GM19351 (cell line): ENCODE results near the gene FRAS1.
"Not testable (repeated sequence)": the region's sequence is repeated elsewhere in the genome, so short reads cannot be mapped to it uniquely, and the experiment has no call there.

Experiments
- ATAC-seq: cut with Tn5 transposase; IDR thresholded peaks from one replicate; pipeline ENCODE4 v1.9.1; 2021; ENCODE audit warnings: mild to moderate bottlenecking, moderate library complexity; ENCODE audit not compliant: unreplicated experiment

The FRAS1 gene

DNA sequence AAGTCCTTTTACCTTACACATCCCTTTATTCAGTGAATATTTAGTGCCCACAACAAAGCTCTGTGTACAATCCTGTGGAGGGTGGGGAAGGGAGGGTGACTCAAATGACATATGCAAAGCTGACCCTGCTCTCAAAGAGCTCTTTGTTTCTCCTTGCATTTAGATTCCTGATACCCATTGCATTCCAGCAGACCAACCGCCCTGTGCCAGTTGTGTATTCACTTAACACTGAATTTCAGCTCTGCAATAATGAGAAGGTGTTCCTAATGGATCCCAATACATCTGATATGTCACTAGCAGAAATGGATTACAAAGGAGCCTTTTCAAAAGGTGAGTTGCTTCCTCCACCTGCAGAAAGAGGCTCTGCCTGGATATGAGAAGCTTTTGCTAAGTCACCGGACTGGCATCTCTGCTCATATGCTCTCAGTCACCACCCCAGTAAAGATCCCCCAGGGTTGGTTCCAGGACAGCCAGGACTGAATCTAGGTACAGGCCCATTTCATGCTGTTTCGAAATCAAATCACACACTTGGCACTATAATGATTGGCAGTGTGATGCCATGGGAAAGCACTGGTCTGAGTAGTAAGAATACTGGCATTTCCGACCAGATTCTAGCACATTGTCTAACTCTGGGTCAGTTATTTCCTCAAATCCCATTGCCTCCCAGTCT, 477.3 kb downstream of the FRAS1 start:
- ATAC-seq, result no peak

DNA sequence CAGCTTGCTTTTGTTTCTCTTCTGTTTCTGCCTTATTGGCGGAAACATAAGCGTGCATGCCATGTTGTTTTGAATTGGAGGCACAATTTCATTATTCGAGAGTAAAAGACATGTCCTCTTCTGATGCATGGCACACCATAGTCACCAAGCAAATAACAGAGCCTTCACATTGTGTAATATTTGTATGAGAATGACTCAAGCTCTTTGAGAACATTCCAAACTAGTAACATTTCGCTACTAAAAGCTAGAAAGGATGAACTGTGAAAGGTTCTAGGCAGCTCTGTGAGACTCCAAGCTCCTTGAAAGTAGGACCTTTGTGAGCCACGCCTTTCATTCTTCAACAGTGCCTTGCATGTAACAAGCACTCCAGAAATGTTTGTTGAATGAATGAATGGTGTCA, 485.2 kb downstream of the FRAS1 start:
- no peak for ATAC-seq

DNA sequence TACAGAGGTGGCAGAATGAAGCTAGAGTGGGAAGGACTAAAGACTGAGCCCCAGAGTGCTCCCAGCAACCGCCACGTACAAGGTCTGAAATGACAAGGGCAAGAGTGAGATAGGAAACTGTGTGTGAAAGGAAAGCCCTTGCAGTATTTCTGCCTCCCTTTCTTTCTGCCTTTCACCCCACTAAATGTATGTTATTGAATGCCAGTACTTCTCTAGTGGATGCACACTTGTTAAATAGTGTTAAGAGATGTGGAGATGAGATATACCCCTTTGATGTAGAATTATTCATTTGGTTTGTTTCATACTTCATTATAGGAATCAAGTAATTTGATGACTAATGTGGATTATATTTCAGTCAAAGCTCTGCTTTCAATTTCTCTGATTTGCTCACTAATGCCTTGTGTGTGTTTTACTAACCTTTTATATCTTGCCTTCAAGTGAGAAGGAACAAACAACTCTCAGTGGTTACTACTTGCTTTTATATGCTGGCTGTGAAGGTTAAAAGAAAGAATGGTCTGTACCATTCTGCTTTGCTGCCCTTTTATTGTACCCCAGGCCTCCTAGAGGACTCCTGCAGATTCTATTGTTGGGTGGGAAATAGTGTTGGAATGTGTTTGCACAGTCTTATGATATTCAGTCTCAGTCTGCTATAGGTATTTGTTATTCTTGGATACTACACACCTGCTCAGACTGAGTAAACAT, 486.5 kb downstream of the FRAS1 start:
- ATAC-seq, result no peak

DNA sequence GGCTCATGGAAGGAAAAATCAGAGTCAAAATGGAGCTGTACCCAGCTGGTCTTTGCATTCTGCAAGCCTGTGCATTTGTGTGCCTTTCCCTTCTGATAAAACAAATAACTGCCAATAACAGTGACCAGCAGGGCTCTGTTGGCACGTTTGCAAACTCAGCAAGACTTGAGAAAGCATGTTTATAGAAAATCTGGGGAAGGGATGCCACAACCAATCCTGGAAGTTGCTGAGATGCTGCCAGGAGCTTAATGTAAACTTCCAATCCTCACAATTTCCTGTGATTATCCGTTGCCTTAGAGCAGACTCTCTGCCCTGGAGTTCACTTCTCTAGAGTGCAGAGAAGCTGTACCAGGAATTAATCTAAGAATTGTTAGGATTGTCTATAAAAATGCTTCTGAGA, 487.6 kb downstream of the FRAS1 start:
- no peak for ATAC-seq

DNA sequence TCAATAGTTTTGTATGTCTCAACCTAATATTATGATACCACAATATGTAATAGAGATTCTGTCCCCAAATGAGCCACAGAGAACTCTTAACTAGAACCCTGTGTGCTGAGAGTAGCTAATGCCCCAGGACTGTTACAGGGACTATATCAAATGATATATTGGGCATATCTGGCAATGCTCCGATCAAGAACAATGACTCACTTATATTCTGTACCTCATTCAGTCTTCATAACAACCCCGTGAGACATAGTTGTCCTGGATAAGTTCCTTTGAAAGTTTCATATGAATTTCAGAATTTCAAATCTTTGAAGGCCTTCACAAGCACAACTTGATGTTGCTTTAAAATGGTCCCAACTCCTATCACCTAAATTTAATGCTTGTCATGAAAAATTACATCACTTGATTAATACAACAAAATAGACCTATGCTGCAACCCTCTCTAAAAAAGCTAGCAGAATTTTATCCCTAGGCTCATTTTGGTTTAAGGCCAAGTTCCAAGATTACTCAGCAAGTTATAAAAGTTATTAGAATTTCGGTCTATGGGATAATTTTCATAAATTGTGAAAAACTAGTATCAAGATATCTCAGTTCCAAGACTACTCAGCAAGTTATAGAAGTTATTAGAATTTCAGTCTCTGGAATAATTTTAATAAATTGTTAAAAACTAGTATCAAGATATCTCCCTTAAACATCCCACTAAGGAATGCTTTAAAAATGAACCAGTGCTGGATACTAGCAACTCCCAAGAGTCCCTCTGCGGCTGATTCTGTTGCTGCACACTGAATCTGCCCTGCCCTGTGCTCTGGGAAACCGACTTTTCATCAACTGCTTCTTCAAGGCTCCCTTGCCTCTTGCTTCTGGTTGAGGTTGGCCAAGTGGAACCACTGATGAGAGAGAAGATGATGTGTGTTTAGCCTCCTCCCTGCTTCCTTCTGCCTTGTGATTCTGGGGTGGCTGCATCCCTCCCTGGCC, 488.4 kb downstream of the FRAS1 start:
- no peak for ATAC-seq

DNA sequence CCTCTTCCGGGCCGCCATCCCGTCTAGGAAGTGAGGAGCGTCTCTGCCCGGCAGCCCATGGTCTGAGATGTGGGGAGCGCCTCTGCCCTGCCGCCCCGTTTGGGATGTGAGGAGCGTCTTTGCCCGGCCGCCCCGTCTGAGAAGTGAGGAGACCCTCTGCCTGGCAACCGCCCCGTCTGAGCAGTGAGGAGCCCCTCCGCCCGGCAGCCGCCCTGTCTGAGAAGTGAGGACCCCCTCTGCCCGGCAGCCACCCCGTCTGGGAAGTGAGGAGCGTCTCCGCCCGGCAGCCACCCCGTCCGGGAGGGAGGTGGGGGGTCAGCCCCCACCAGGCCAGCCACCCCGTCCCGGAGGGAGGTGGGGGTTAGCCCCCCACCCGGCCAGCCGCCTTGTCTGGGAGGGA, 490.8 kb downstream of the FRAS1 start:
- ATAC-seq, result not testable (repeated sequence)

DNA sequence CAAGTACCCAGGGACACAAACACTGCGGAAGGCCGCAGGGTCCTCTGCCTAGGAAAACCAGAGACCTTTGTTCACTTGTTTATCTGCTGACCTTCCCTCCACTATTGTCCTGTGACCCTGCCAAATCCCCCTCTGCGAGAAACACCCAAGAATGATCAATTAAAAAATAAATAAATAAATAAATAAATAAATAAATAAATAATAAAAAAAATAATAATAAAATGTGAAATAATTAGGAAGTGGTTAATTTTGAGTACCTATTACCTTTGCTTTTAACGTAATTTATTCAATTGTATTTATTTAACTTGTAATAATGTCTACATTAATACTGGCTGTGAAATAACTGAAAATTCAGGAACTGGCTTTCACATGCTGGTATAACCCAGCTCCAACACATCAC, 491.8 kb downstream of the FRAS1 start:
- not testable (repeated sequence) for ATAC-seq

DNA sequence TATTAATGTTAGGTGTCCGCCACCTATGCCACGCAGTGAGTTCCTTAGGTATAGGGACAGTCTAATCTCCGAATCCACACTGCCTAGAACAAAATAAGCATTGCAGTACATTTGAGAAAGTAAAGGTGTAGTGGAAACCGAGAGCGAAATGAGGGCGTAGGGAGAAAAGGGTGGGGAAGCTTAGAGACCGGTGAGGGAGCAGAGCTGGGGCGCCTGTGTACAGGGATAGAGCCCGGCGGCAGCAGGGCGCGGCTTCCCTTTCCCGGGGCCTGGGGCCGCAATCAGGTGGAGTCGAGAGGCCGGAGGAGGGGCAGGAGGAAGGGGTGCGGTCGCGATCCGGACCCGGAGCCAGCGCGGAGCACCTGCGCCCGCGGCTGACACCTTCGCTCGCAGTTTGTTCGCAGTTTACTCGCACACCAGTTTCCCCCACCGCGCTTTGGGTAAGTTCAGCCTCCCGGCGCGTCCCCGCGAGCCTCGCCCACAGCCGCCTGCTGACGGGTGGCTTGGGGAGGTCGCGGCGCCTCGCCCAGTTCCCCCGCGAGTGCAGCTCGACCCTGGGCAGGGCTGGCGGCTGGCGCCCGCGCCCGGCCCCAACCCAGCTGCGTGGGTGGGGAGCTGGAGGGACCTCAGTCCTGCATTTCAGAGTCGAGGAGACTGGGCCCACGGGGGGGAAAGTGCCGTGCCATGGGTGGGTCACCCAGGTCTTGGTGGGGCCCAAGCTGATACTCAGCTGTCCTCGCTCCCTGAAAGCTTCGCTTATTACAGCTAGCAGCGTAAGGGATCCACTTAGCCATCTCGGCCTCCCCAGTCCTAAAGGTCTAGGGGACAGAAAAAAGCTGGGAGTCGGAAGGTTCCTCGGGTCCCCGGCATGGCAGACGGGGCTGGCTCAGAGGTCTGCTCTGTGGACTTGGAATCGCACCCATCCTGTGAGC, 494.6 kb downstream of the FRAS1 start, which contains the start of gene ANXA3:
Gene ANXA3 (plus strand): TSS at position 351 of the 932 bp plus-strand sequence. CDS start 2,704 bp downstream, outside the sequence.
- peak; percentile 54 for ATAC-seq

DNA sequence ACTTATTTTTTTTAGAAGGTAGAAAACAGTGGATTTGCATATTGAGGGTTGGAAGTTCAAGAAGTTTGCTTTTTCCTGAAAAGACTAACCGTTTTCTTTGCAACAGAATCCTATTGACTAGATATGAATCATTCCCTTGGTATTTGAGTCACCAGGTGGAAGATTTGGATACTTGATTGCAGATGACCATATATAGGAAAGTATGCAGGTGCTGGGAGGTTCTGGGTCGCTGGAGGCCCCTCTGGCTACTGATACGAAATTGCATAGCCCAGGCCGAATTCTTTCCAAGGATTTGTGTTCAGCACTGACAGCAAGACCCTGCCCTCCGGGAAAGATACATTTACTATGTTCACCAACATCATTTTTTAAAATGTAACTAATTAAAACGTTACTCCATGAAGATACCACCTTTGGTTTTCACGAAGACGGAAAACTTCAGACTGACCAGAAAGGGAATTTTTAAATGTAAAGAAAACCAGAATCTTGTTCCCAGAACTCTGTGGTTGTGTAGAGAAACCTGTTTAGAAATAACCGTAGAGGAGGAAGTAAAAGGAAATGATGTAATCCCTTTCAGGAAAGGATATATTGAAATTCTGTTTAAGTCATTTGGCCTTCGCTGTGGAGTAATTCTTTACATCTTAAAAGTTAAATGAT, 495.4 kb downstream of the FRAS1 start:
- no peak for ATAC-seq

DNA sequence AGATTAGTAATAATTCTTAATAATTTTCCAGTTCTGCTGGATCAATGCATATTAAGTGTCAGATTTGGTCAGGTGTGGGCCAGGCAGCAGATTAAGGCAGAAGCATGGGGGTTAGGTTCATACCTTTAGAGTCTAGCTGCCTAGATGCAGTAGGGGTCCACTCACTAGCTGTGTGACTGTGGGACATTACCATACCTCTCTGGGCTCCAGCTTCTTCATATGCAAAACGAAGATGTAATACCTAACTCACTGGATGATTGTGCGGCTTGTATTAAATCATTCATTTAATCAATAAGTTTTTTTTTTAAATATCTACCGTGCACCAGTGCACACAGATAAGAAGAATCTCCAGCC, 495.9 kb downstream of the FRAS1 start:
- ATAC-seq, result no peak

DNA sequence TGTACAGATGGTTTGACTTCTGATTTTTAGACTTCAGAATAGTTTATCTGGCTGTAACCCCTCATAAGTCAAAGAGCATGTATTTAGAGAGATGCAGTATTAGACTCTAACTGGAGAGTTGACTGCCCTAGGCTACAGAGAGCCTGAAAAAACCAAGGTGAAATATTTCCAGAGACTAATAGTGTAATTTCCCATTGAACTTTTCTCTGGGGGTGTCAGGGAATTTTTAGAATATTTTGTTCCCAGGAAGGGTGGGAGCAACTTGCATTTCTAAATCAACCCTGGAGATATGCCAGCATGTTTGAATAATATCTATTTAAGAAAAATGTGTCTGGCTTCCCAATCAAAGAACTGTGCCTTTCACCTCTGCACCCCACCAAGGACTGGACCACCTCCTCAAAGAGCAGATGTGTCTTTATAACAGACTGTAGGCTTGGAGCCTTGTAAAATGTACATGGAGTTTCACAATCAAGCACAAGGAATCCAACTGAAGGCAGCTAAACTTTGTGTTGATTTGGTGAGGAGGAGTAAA, 496.5 kb downstream of the FRAS1 start:
- ATAC-seq, result no peak

DNA sequence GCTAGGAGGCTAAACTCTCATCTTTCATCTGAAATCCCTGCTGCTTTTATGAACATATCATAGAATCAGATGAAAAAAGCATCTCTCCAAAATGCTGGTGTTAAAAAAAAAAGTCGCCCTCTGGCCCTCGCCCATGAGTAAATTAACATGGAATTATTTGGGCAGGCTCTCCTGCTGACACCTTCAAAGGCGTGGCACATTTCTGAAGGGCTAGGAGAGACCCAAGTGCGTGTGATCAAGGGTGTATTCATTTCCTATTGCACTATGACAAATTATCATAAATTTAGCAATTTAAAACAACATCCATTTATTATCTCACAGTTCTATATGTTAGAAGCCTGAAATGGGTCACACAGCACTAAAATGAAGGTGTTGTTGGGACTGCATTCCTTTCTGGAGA, 499.5 kb downstream of the FRAS1 start:
- ATAC-seq, result no peak

DNA sequence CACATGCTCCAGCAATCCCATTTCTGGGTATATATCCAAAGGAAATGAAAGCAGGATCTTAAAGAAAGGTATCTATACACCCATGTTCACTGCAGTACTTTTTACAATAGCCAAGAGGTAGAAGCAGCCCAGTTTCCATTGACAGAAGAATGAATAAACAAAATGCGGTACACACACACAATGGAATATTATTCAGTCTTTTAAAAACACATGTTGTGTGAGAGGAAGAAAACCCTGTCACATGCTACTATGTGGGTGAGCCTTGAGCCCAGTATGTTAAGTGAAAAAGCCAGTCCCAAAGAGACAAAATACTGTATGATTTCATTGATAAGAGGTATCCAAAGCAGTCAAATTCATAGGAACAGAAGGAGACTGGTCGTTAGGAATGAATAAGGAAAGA, 500.7 kb downstream of the FRAS1 start:
- ATAC-seq, result no peak

DNA sequence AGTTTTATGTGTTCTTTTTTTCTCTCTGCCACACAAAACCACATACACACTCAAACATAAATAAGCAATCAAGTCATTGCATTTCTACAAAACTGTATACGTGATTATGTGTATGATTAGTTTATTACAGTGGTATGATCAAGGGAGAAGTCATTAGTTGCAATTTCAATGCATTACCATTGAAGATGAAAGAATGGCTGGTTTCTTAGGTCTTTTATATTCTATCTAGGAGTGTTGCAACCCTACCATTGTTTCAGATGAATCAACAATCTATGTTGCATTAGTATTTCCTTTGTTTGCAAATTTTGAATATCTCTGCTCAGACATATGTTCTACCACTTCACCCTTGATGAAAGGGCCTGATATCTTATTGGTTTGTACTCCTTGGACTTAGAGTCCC, 501.3 kb downstream of the FRAS1 start:
- no peak for ATAC-seq

DNA sequence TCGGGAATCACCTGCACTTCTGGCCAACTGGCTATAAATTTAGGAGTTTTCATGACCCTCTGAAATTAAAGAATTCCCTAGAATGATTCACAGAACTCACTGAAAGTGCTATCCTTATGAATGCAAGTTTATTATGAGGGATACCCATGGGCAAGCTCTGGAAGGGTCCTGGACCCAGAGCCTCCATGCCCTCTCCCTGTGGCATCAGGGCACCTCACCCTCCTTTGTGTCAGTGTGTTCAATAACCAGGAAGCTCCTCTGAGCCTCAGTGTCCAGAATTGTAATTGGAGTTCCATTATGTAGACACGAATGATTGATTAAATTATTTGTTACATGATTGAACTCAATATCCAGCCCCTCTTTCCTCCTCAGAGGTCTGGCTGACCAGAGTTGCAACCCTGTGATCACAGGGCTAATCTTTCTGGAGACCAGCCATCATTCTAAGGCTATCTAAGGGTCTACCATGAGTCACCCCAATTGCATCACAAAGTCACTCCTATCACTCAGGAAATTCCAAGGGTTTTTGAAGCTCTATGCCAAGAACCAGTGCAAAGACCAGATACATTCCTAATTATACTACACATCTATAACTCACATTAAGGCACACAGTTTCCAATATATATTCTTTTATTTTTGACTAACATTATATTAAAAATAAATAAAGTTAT, 503.3 kb downstream of the FRAS1 start:
- no peak for ATAC-seq

DNA sequence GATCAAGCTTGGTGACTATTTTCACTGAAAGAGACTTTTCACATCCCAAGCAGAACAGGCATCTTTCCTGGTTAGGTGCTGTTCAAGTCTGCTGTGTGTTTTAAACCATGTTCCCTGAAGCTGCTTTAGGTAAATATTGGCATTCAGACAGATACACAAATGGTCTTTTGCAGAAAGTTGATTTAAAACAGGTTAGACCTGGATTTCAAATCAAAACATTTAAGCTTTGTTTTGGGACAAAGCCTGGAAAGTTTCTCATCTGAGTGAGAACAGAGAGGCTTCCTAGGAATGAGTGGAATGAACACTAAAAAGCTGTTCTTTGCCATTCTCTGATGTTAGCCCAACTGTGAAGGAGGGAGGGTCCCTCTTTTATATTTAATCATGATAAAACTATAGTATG, 504.6 kb downstream of the FRAS1 start:
- no peak for ATAC-seq

DNA sequence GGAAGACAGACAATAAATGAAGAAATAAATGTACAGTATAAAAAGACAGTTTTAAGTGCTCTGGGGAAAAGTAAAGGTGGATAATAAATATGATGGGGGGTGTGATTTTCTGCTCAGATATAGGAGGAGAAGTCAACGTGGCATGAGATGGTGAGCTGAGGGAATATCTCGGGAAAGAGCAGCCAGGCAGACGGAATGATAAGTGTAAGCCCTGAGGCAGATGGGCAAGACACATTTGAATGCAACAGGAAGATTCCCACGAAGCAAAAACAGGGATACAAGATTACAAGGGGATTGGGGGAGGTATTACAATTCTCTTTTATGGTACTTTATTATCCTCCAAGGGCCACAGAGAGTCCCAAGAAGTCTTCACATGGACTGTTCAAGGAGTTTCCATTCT, 505.6 kb downstream of the FRAS1 start:
- no peak for ATAC-seq

DNA sequence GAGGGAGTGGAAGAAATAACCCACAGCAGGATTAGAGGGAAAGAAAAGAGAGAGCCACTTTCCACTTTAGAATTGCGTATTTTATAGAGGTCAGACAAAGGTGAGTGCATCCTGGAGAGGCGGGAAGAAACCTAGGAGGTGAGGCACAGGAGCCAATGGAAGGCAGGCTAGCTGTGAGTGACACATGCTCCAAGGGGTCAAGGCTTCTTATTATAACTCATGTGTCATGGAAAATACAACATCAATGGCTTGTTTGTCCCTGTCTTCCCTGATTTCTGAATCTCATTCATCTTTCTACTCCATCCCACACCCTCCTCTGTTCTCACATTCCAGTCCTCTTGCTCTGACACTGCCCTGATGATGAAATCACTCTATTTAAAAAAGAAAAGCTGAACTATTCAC, 508.8 kb downstream of the FRAS1 start:
- ATAC-seq, result no peak

DNA sequence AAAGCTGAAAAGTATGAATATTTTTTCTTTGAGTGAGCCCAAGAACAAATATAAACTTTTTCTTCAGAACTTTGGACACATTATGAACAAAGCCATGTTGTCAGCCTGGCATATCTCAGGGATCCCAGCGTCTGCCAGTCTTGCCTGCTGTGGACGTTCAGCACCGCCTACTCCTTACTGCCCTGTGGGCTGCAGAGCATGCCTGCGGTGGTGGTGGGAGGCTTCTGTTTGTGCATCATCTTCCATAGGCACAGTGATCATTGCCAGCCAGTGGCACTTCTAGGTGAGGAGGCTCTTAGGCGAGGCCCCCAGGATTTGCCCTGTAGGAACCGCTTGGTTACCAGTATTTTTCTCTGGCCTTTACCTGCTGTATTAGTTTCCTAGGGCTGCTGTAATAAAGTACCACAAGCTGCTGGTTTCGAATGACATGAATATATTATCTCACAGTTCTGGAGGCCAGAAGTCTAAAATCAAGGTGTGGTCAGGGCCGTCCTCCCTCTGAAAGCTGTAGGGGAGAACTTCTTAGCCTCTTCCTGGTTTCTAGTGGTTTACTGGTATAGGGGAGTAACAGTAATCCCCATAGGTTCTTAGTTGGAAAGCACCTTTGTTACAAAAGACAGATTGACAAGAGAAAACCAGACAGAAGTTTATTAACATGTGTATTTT, 509.8 kb downstream of the FRAS1 start:
- ATAC-seq, result peak; percentile 88
